ENCODE measurements around the gene SMTN.

Gene SMTN

DNA sequence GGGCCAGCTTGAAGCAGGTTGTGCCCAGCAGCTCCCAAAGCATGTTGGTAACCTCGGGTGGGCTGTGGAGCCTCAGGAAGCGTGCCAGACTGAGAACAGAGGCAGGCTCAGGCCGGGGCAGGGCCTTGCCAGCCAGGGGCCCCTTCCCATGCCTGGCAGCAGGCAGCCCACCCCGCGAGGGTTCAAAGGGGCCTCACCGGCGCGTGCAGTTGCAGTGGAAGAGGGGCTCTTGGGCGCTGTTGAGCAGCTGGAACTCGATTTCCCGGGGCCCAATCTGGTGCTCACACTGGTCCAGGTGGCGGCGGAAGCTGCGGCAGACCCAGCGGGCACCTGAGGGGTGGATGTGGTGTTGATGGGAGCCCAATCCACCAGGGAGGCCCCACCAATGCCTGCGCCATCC lies 55.6 kb downstream of the SMTN start:
- no peaks in the 10 kb centered on the region for H3K9me2 ChIP-seq (replicated peaks; ENCODE audit: insufficient read depth, low read length)
- H3K27me3 ChIP-seq (replicated peaks; ENCODE audit: insufficient read depth, low read length) = peaks cover 5% of the 10 kb centered on the region; the same call in 1 of the 2 replicates
- no peaks in the 10 kb centered on the region for H3F3A ChIP-seq (ENCODE audit: insufficient read depth, low read length)
- no peak overlapping the region for H3K4me2 ChIP-seq (ENCODE audit: low read depth, low read length)
- H3K4me3 ChIP-seq (ENCODE audit: low read length) = no peak overlapping the region
- H3K36me3 ChIP-seq (replicated peaks; ENCODE audit: insufficient read depth, low read length) = no peaks in the 10 kb centered on the region
- H3K4me1 ChIP-seq (ENCODE audit: low read length) = no peaks in the 10 kb centered on the region
- no peak overlapping the region for H3K9ac ChIP-seq (ENCODE audit: low read length)
- no peak for DNase-seq
- H3K79me2 ChIP-seq (ENCODE audit: low read length) = no peaks in the 10 kb centered on the region
- no peak for TF ChIP-seq EZH2phosphoT487 (IDR thresholded peaks at IDR 0.05; ENCODE audit: low read length)
- TF ChIP-seq, protein P1, sequence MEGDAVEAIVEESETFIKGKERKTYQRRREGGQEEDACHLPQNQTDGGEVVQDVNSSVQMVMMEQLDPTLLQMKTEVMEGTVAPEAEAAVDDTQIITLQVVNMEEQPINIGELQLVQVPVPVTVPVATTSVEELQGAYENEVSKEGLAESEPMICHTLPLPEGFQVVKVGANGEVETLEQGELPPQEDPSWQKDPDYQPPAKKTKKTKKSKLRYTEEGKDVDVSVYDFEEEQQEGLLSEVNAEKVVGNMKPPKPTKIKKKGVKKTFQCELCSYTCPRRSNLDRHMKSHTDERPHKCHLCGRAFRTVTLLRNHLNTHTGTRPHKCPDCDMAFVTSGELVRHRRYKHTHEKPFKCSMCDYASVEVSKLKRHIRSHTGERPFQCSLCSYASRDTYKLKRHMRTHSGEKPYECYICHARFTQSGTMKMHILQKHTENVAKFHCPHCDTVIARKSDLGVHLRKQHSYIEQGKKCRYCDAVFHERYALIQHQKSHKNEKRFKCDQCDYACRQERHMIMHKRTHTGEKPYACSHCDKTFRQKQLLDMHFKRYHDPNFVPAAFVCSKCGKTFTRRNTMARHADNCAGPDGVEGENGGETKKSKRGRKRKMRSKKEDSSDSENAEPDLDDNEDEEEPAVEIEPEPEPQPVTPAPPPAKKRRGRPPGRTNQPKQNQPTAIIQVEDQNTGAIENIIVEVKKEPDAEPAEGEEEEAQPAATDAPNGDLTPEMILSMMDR (IDR thresholded peaks at IDR 0.05; ENCODE audit: low read length) = no peak
- no peak for TF ChIP-seq EZH2 (optimal IDR thresholded peaks at IDR 0.05; ENCODE audit: low read depth, low read length)
- no peaks in the 10 kb centered on the region for H4K20me1 ChIP-seq (ENCODE audit: insufficient read depth, low read length)
- no peak overlapping the region for H3K27ac ChIP-seq (ENCODE audit: low read length)
- H2AFZ ChIP-seq (ENCODE audit: low read length) = no peak overlapping the region
- H3K9me3 ChIP-seq (replicated peaks; ENCODE audit: insufficient read depth, low read length) = no peaks in the 10 kb centered on the region

DNA sequence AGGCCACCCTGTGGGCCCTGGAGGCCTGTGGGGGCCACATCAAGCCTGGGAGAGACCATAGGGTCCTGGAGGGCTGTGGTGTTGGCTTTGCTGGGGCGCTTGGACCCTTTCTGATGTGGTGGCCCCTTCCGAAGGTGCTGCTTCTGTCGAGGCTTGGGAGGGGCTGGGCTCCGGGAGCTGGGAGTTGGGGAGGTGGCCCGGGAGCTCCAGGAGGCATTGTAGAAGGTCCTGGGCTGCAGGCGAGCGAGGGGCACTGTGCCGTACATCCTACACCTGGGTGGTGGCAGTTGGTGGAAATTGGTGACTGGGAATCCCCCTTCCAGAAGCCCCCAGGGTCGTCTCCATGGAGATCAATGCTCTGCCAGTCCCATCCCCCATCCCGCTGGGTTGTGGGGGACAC lies 56.6 kb downstream of the SMTN start:
- no peak for TF ChIP-seq EZH2 (optimal IDR thresholded peaks at IDR 0.05; ENCODE audit: low read depth, low read length)
- TF ChIP-seq, protein P1 (IDR thresholded peaks at IDR 0.05; ENCODE audit: low read length) = no peak
- TF ChIP-seq EZH2phosphoT487 (IDR thresholded peaks at IDR 0.05; ENCODE audit: low read length) = no peak
- H3K4me2 ChIP-seq (ENCODE audit: low read depth, low read length) = no peak overlapping the region

GRCh38 chr22:31138126-31138525 lies 57.0 kb downstream of the SMTN start:
- Histone ChIP-seq H3K79me2 (ENCODE audit: low read length) (no peaks in the 10 kb centered on the region), H3K36me3 (replicated peaks; ENCODE audit: insufficient read depth, low read length) (no peaks in the 10 kb centered on the region), H3K9ac (ENCODE audit: low read length) (no peak overlapping the region), H3K27ac (ENCODE audit: low read length) (no peak overlapping the region), H3K9me2 (replicated peaks; ENCODE audit: insufficient read depth, low read length) (no peaks in the 10 kb centered on the region), H3F3A (ENCODE audit: insufficient read depth, low read length) (no peaks in the 10 kb centered on the region), H2AFZ (ENCODE audit: low read length) (no peak overlapping the region), H3K9me3 (replicated peaks; ENCODE audit: insufficient read depth, low read length) (no peaks in the 10 kb centered on the region), H3K4me3 (ENCODE audit: low read length) (no peak overlapping the region), H3K4me1 (ENCODE audit: low read length) (no peaks in the 10 kb centered on the region), H3K27me3 (replicated peaks; ENCODE audit: insufficient read depth, low read length) (peaks cover 6% of the 10 kb centered on the region; the same call in 1 of the 2 replicates), H4K20me1 (ENCODE audit: insufficient read depth, low read length) (no peaks in the 10 kb centered on the region), H3K4me2 (ENCODE audit: low read depth, low read length) (no peak overlapping the region)
- TF ChIP-seq EZH2 (optimal IDR thresholded peaks at IDR 0.05; ENCODE audit: low read depth, low read length) = no peak
- TF ChIP-seq, protein P1 (IDR thresholded peaks at IDR 0.05; ENCODE audit: low read length) = no peak
- no peak for TF ChIP-seq EZH2phosphoT487 (IDR thresholded peaks at IDR 0.05; ENCODE audit: low read length)
- DNase-seq = no peak

More for the DNA sequence above, 56.6 kb downstream of the SMTN start:
- Histone ChIP-seq H3K9ac (ENCODE audit: low read length) (no peak overlapping the region), H3K4me3 (ENCODE audit: low read length) (no peak overlapping the region), H3K36me3 (replicated peaks; ENCODE audit: insufficient read depth, low read length) (no peaks in the 10 kb centered on the region), H4K20me1 (ENCODE audit: insufficient read depth, low read length) (no peaks in the 10 kb centered on the region), H3K4me1 (ENCODE audit: low read length) (no peaks in the 10 kb centered on the region), H3K9me3 (replicated peaks; ENCODE audit: insufficient read depth, low read length) (no peaks in the 10 kb centered on the region), H2AFZ (ENCODE audit: low read length) (no peak overlapping the region), H3K9me2 (replicated peaks; ENCODE audit: insufficient read depth, low read length) (no peaks in the 10 kb centered on the region), H3F3A (ENCODE audit: insufficient read depth, low read length) (no peaks in the 10 kb centered on the region), H3K27ac (ENCODE audit: low read length) (no peak overlapping the region), H3K27me3 (replicated peaks; ENCODE audit: insufficient read depth, low read length) (peaks cover 5% of the 10 kb centered on the region; the same call in 1 of the 2 replicates), H3K79me2 (ENCODE audit: low read length) (no peaks in the 10 kb centered on the region)
- no peak for DNase-seq

Measured in MM.1S (cell line).